Suppressor macrophage treated with lipopolysaccharide for 4 hours (primary cell): ENCODE measurements around the gene SLC39A2.
"Not testable (repeated sequence)": the region's sequence is repeated elsewhere in the genome, so short reads cannot be mapped to it uniquely, and the experiment has no call there.

Experiments used
- DNase-seq: peaks from one replicate; pipeline ENCODE4 v3.0.0-alpha.2; 2020

The SLC39A2 gene

GRCh38 chr14:20998674-20999366 lies at the start of gene SLC39A2:
Gene SLC39A2 (plus strand): TSS chr14:20999293. CDS start chr14:20999447, 154 bp downstream.
- no peak for DNase-seq

GRCh38 chr14:20954736-20955537 lies 44.2 kb upstream of the SLC39A2 start, which contains the start of gene RNASE2:
Gene RNASE2 (plus strand): TSS chr14:20955487. CDS start chr14:20955772, 285 bp downstream.
- DNase-seq = peak; percentile 40

- DNase-seq = peak; percentile 38
Measured at GRCh38 chr14:20955538-20955873, 43.6 kb upstream of the SLC39A2 start.

GRCh38 chr14:20956376-20956976 lies 42.6 kb upstream of the SLC39A2 start:
- DNase-seq = no peak

- DNase-seq = not testable (repeated sequence)
Measured at GRCh38 chr14:20958946-20959345, 40.1 kb upstream of the SLC39A2 start.

GRCh38 chr14:20969336-20969735 lies 29.8 kb upstream of the SLC39A2 start:
- no peak for DNase-seq

GRCh38 chr14:20970647-20970982 lies 28.5 kb upstream of the SLC39A2 start:
- DNase-seq = no peak

GRCh38 chr14:20970983-20971704 lies 27.9 kb upstream of the SLC39A2 start:
- peak; percentile 88 for DNase-seq

GRCh38 chr14:20971705-20972021 lies 27.4 kb upstream of the SLC39A2 start:
- DNase-seq = no peak

GRCh38 chr14:20973501-20973900 lies 25.6 kb upstream of the SLC39A2 start:
- DNase-seq = no peak

GRCh38 chr14:20976291-20976690 lies 22.8 kb upstream of the SLC39A2 start:
- no peak for DNase-seq

- no peak for DNase-seq
Measured at GRCh38 chr14:20978687-20979086, 20.4 kb upstream of the SLC39A2 start.

- DNase-seq = no peak
Measured at GRCh38 chr14:20980906-20981305, 18.2 kb upstream of the SLC39A2 start.

GRCh38 chr14:20982646-20983369 lies 16.3 kb upstream of the SLC39A2 start:
- DNase-seq = no peak

- not testable (repeated sequence) for DNase-seq
Measured at GRCh38 chr14:20985650-20986049, 13.4 kb upstream of the SLC39A2 start.

GRCh38 chr14:20986811-20987210 lies 12.3 kb upstream of the SLC39A2 start:
- peak; percentile 86 for DNase-seq

GRCh38 chr14:20988717-20989470 lies 10.2 kb upstream of the SLC39A2 start:
- peak; percentile 50 for DNase-seq

- no peak for DNase-seq
Measured at GRCh38 chr14:20989471-20989786, 9.7 kb upstream of the SLC39A2 start.

GRCh38 chr14:20989787-20990600 lies 9.1 kb upstream of the SLC39A2 start, which contains the start of gene METTL17:
Gene METTL17 (plus strand): TSS chr14:20989980. CDS start chr14:20990003, 23 bp downstream.
- peak; percentile 95 for DNase-seq

- no peak for DNase-seq
Measured at GRCh38 chr14:20996521-20996920, 2.6 kb upstream of the SLC39A2 start.

GRCh38 chr14:20997115-20997514 lies 2.0 kb upstream of the SLC39A2 start:
- no peak for DNase-seq
